Caco-2 (cell line): Measurements from ENCODE around the gene OR10A3. TPM values are rescaled to one million over a fixed set of nuclear protein-coding genes. Genes with fewer than 3 reads are reported as not detected.
"Not testable (repeated sequence)": the region's sequence is repeated elsewhere in the genome, so short reads cannot be mapped to it uniquely, and the experiment has no call there.

Experiments used
- Bru-seq: library from RNA; stranded (reverse); fragments of 400-500 nt; gene quantifications from one replicate; lab custom pipeline; 2021; lab: Mats Ljungman, UMichigan
- BruChase-seq, 2 experiments: library from RNA; stranded (reverse); fragments of 400-500 nt; gene quantifications; one replicate each; lab custom pipeline; 2021; lab: Mats Ljungman, UMichigan
- BruUV-seq: library from RNA; stranded (reverse); fragments of 400-500 nt; replicated peaks from 2 replicates; lab custom pipeline; 2021; lab: Mats Ljungman, UMichigan
- CTCF ChIA-PET: fragments of 300-600 bp; sonication (Branson Sonifier 250); formaldehyde crosslinking; loops from one replicate; lab custom pipeline; 2022; ENCODE audit warnings: antibody characterized with exemption; lab: Charles Lee
- POLR2A ChIA-PET: fragments of 300-600 bp; sonication (Branson Sonifier 250); formaldehyde crosslinking; loops from one replicate; lab custom pipeline; 2022; ENCODE audit warnings: antibody characterized with exemption; lab: Charles Lee
- DNase-seq, 2 experiments: peaks; one replicate each; pipeline versions ENCODE4 v3.0.0 to v3.0.0-alpha.2; 2020 to 2022
- H3K27me3 ChIP-seq: replicated peaks from 2 replicates; pipeline ENCODE4 v1.6.0; 2011; ENCODE audit warnings: low read length; ENCODE audit not compliant: control insufficient read depth, insufficient read depth
- H3K36me3 ChIP-seq: 2 replicates; pipeline ENCODE4 v1.5.1; 2011; ENCODE audit warnings: low read length; ENCODE audit not compliant: control insufficient read depth, insufficient read depth
- H3K4me1 ChIP-seq: fragments of 250-450 bp; sonication (Bioruptor Pico); 2 replicates; pipeline ENCODE4 v1.5.1; 2020; ENCODE audit warnings: mild to moderate bottlenecking
- H3K4me3 ChIP-seq: 2 replicates; pipeline ENCODE4 v1.5.1; 2011; ENCODE audit warnings: low read depth, mild to moderate bottlenecking, control low read depth, low read length
- H3K9me3 ChIP-seq: fragments of 250-450 bp; sonication (Bioruptor Pico); 2 replicates; pipeline ENCODE4 v1.5.1; 2020; ENCODE audit warnings: mild to moderate bottlenecking, moderate library complexity
- H3K27ac Mint-ChIP-seq: one replicate; pipeline ENCODE4 v1.8.0; 2022; ENCODE audit warnings: mixed read lengths; ENCODE audit not compliant: unreplicated experiment
- H3K27me3 Mint-ChIP-seq: one replicate; pipeline ENCODE4 v1.8.0; 2022; ENCODE audit warnings: mixed read lengths; ENCODE audit not compliant: insufficient read depth, unreplicated experiment
- H3K36me3 Mint-ChIP-seq: one replicate; pipeline ENCODE4 v1.8.0; 2022; ENCODE audit warnings: mild to moderate bottlenecking, mixed read lengths; ENCODE audit not compliant: insufficient read depth, unreplicated experiment
- H3K4me1 Mint-ChIP-seq: one replicate; pipeline ENCODE4 v1.8.0; 2022; ENCODE audit warnings: low read depth, mixed read lengths; ENCODE audit not compliant: unreplicated experiment
- H3K4me3 Mint-ChIP-seq: one replicate; pipeline ENCODE4 v1.8.0; 2022; ENCODE audit warnings: mild to moderate bottlenecking, moderate library complexity, mixed read lengths; ENCODE audit not compliant: unreplicated experiment
- H3K9me3 Mint-ChIP-seq: one replicate; pipeline ENCODE4 v1.8.0; 2022; ENCODE audit warnings: mixed read lengths; ENCODE audit not compliant: unreplicated experiment
- intact Hi-C: fragments of 100-400 bp; cut with micrococcal nuclease; formaldehyde crosslinking; loops from one replicate; pipeline ENCODE4 v1.10.0; 2022; ENCODE audit not compliant: unreplicated experiment
- long read RNA-seq: library from polyadenylated mRNA; stranded (forward); transcript quantifications from one replicate; pipeline ENCODE4 v2.0.0, GENCODE V29; 2022
- total RNA-seq: library from RNA; stranded (reverse); gene quantifications from 2 replicates; pipeline ENCODE4 v1.2.3, GENCODE V29; 2022
- TF ChIP-seq, protein P1 (sequence below), 2 experiments: fragments of 200-600 bp in 1 of 2; IDR thresholded peaks; 1 replicate in 1 of 2; 2 replicates in 1 of 2; pipeline versions ENCODE4 v1.5.1 to v1.8.0; 2011 to 2022; ENCODE audit warnings: antibody characterized with exemption in 1 of 2, control low read depth in 1 of 2, inconsistent platforms in 1 of 2, low read depth in 1 of 2, low read length in 1 of 2, mild to moderate bottlenecking in 1 of 2, moderate library complexity in 1 of 2; ENCODE audit not compliant: insufficient read depth in 1 of 2, severe bottlenecking in 1 of 2, unreplicated experiment in 1 of 2

Gene OR10A3, protein sequence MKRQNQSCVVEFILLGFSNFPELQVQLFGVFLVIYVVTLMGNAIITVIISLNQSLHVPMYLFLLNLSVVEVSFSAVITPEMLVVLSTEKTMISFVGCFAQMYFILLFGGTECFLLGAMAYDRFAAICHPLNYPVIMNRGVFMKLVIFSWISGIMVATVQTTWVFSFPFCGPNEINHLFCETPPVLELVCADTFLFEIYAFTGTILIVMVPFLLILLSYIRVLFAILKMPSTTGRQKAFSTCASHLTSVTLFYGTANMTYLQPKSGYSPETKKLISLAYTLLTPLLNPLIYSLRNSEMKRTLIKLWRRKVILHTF
- not detected in 2 replicates for total RNA-seq
- Bru-seq, nascent RNA, result not detected
- not detected for BruChase-seq, experiment 1, labeled RNA remaining after a 2-hour chase
- not detected for BruChase-seq, experiment 2, labeled RNA remaining after a 6-hour chase
- long read RNA-seq, result 0 reads

DNA sequence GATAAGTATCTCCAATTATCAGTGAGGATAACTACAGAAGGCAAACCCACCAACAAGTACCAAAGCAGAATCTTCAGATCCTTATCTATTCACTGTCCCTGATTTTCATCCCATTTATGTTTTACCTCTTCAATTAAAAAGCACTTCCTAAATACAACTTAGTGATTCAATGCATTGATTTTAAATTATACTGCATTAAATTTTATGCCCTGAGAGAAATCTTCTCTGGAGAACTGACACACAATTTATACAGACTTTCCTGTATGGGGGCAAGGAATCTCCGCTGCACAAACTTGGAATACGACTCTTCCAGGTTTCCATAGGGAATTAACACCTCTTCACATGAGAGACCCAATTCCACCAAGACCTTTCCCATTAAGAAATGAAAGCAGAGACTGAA is at the start of gene OR10A3:
TSS of gene OR10A3 (minus strand) at position 101 of the 400 bp plus-strand sequence. CDS start 2,188 bp downstream, outside the sequence.
- Mint-ChIP-seq H3K4me1 (no peaks in the 10 kb centered on the region), H3K27ac (no peak within 1 kb of the TSS), H3K36me3 (no peaks in the 10 kb centered on the region), H3K4me3 (no peak within 1 kb of the TSS), H3K27me3 (peaks cover 14% of the 10 kb centered on the region), H3K9me3 (peaks cover 10% of the 10 kb centered on the region)
- Histone ChIP-seq H3K4me1 (no peaks in the 10 kb centered on the region), H3K4me3 (no peak within 1 kb of the TSS), H3K36me3 (no peaks in the 10 kb centered on the region), H3K9me3 (peaks cover 3% of the 10 kb centered on the region; the same call in 1 of the 2 replicates), H3K27me3 (0 out of 2 replicates have a peak, but pooled peaks cover 1% of the 10 kb centered on the region)
- intact Hi-C loops, result no loop called here
- DNase-seq, result no peak
- POLR2A ChIA-PET, result no interaction called here
- TF ChIP-seq, protein P1, sequence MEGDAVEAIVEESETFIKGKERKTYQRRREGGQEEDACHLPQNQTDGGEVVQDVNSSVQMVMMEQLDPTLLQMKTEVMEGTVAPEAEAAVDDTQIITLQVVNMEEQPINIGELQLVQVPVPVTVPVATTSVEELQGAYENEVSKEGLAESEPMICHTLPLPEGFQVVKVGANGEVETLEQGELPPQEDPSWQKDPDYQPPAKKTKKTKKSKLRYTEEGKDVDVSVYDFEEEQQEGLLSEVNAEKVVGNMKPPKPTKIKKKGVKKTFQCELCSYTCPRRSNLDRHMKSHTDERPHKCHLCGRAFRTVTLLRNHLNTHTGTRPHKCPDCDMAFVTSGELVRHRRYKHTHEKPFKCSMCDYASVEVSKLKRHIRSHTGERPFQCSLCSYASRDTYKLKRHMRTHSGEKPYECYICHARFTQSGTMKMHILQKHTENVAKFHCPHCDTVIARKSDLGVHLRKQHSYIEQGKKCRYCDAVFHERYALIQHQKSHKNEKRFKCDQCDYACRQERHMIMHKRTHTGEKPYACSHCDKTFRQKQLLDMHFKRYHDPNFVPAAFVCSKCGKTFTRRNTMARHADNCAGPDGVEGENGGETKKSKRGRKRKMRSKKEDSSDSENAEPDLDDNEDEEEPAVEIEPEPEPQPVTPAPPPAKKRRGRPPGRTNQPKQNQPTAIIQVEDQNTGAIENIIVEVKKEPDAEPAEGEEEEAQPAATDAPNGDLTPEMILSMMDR (IDR thresholded peaks at IDR 0.05; ENCODE audit: insufficient read depth in 1 of 2, low read depth in 1 of 2, low read length in 1 of 2, severe bottlenecking in 1 of 2, unreplicated experiment in 1 of 2), result no peak
- BruUV-seq, result no TSS peak
- CTCF ChIA-PET, result no interaction called here

DNA sequence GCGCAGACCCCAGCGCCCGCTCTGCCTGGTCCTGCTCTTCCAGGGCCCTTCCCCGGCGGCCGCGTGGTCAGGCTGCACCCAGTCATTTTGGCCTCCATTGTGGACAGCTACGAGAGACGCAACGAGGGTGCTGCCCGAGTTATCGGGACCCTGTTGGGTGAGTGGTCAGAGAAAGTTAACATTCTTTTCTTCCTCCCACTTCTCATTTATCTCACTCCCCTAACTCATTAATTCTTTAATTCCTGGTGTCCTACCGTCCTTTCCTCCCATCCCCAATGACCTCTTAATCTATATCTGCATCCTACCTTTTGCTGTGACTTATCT is 46.0 kb upstream of the OR10A3 start:
- H3K36me3 ChIP-seq, H3K9me3 ChIP-seq, H3K27me3 ChIP-seq, DNase-seq, H3K9me3 Mint-ChIP-seq, BruUV-seq, H3K27me3 Mint-ChIP-seq: not testable (repeated sequence)
- ChIA-PET POLR2A (interaction anchor here (0.6 to 1.6 kb wide), 6 partner anchors 78 to 154 kb away, joined by 3 to 17 read pairs (median 5); no protein-coding TSS in a partner anchor), CTCF (interaction anchor here (0.7 to 2.0 kb wide), 13 partner anchors 10 to 889 kb away, joined by 3 to 47 read pairs (median 9); no protein-coding TSS in a partner anchor)
- Mint-ChIP-seq H3K36me3 (peaks cover 49% of the 10 kb centered on the region), H3K27ac (peak overlapping the region; percentile 94), H3K4me1 (peaks cover 11% of the 10 kb centered on the region), H3K4me3 (peak overlapping the region; percentile 95)
- peaks cover 10% of the 10 kb centered on the region for H3K4me1 ChIP-seq
- intact Hi-C loops, result loop anchor here (1.0 to 5.0 kb wide), 4 partner anchors 82 to 890 kb away; no protein-coding TSS in a partner anchor
- peak overlapping the region; percentile 70 for H3K4me3 ChIP-seq

DNA sequence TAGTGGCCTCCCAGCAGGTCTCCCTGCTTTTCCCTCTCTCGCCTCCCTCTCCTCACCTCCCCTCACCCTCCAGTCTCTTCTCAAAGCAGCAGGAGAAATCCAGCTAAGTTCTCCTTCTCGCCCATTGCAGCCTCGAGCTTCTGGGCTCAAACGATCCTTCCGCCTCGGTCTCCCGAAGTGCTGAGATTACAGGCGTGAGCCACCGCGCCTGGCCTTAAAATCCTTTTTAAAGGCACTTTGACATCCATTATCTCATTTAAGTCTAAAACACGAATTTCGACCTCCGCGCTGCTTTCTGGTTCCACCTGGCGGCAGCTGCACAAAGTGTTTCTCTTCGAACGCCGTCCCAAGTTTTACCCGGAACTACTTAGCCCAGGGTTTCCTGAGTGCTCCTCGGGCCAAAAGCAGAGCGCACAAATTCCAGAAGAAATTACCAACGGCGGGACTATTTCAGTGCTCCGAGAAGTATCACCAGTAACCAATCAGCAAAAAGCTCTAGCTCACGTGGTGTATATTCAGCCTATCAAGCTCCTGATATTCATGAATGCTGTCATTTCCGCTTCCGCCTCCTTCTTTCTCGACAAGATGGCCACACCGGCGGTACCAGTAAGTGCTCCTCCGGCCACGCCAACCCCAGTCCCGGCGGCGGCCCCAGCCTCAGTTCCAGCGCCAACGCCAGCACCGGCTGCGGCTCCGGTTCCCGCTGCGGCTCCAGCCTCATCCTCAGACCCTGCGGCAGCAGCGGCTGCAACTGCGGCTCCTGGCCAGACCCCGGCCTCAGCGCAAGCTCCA is 45.5 kb upstream of the OR10A3 start, which contains the start of gene EIF3F:
TSS of gene EIF3F (plus strand) at position 570 of the 792 bp plus-strand sequence. CDS start at position 586, 16 bp downstream.
- TF ChIP-seq, protein P1 (IDR thresholded peaks at IDR 0.05; ENCODE audit: insufficient read depth in 1 of 2, low read depth in 1 of 2, low read length in 1 of 2, severe bottlenecking in 1 of 2, unreplicated experiment in 1 of 2), result peak; percentile 77 to 78
- H3K4me1 ChIP-seq, result peaks cover 10% of the 10 kb centered on the region
- peaks cover 43% of the 10 kb centered on the region for H3K36me3 Mint-ChIP-seq
- peaks cover 11% of the 10 kb centered on the region for H3K4me1 Mint-ChIP-seq
- H3K27me3 ChIP-seq, result no peaks in the 10 kb centered on the region
- intact Hi-C loops, result loop anchor here (1.0 to 5.0 kb wide), 4 partner anchors 82 to 890 kb away; no protein-coding TSS in a partner anchor
- H3K27me3 Mint-ChIP-seq, result no peaks in the 10 kb centered on the region
- ChIA-PET CTCF (interaction anchor here (0.7 to 2.0 kb wide), 13 partner anchors 9 to 889 kb away, joined by 3 to 47 read pairs (median 9); no protein-coding TSS in a partner anchor), POLR2A (interaction anchor here (0.6 to 1.6 kb wide), 9 partner anchors 58 to 235 kb away, joined by 3 to 17 read pairs (median 4); no protein-coding TSS in a partner anchor)
- peak within 1 kb of the TSS; percentile 70 for H3K4me3 ChIP-seq
- DNase-seq, result peak; percentile 94 to 96
- peak within 1 kb of the TSS; percentile 95 for H3K4me3 Mint-ChIP-seq
- no TSS peak for BruUV-seq
- H3K36me3 ChIP-seq, result no peaks in the 10 kb centered on the region
- H3K27ac Mint-ChIP-seq, result peak within 1 kb of the TSS; percentile 94
- no peaks in the 10 kb centered on the region for H3K9me3 ChIP-seq
- H3K9me3 Mint-ChIP-seq, result no peaks in the 10 kb centered on the region
